Middle frontal gyrus (tissue), 1 donor: ENCODE measurements around the gene SGTA.

Source experiments
- DNase-seq: peaks from one replicate; pipeline ENCODE4 v3.0.0-alpha.2; 2015; ENCODE audit warnings: low spot score; ENCODE audit errors: extremely low spot score

The SGTA gene

GRCh38 chr19:2755811-2756210 is 27.3 kb downstream of the SGTA start:
- no peak for DNase-seq

- no peak for DNase-seq
Measured at GRCh38 chr19:2755448-2755705, 27.7 kb downstream of the SGTA start.

GRCh38 chr19:2754659-2755447 is 28.2 kb downstream of the SGTA start:
- no peak for DNase-seq

- DNase-seq: no peak
Measured at GRCh38 chr19:2751438-2751830, 31.6 kb downstream of the SGTA start.

GRCh38 chr19:2750808-2751437 is 32.1 kb downstream of the SGTA start:
- DNase-seq: no peak

GRCh38 chr19:2747349-2747748 is 35.7 kb downstream of the SGTA start:
- no peak for DNase-seq

GRCh38 chr19:2744113-2744512 is 39.0 kb downstream of the SGTA start:
- DNase-seq: no peak

GRCh38 chr19:2743099-2743498 is 40.0 kb downstream of the SGTA start:
- DNase-seq: peak; percentile 30

- no peak for DNase-seq
Measured at GRCh38 chr19:2740314-2740656, 42.8 kb downstream of the SGTA start.

- DNase-seq: peak; percentile 98
Measured at GRCh38 chr19:2739602-2740313, 43.3 kb downstream of the SGTA start, which contains the start of gene SLC39A3. TSS of gene SLC39A3 (minus strand) at chr19:2740017. CDS start at chr19:2737257, 2,760 bp downstream.

GRCh38 chr19:2736550-2737190 is 46.4 kb downstream of the SGTA start:
- DNase-seq: no peak

GRCh38 chr19:2735374-2735773 is 47.7 kb downstream of the SGTA start:
- DNase-seq: no peak

- no peak for DNase-seq
Measured at GRCh38 chr19:2734589-2735288, 48.3 kb downstream of the SGTA start.

GRCh38 chr19:2733930-2734588 is 49.0 kb downstream of the SGTA start:
- DNase-seq: no peak

- DNase-seq: no peak
Measured at GRCh38 chr19:2732883-2733282, 50.2 kb downstream of the SGTA start.

GRCh38 chr19:2732157-2732725 is 50.8 kb downstream of the SGTA start:
- no peak for DNase-seq

- DNase-seq: no peak
Measured at GRCh38 chr19:2731181-2731995, 51.7 kb downstream of the SGTA start.

- DNase-seq: no peak
Measured at GRCh38 chr19:2729943-2730818, 52.9 kb downstream of the SGTA start.
